ENCODE measurements around the gene CHMP1B. TPM values are rescaled to one million over a fixed set of nuclear protein-coding genes. Genes with fewer than 3 reads are reported as not detected.

The CHMP1B gene
- total and polyA plus RNA-seq, 2 donors (not counting 1 experiment from before 2014, with no cell fraction given), result 26.5 to 49.7 TPM

GRCh38 chr18:11897781-11898180 lies 46.6 kb downstream of the CHMP1B start:
- H3K4me1 ChIP-seq (ENCODE audit: control insufficient read depth, extremely low read depth, insufficient read depth, low read length), result no peaks in the 10 kb centered on the region
- H4K20me1 ChIP-seq (ENCODE audit: control insufficient read depth, extremely low read depth, insufficient read depth, low read length), result no peaks in the 10 kb centered on the region
- no peak overlapping the region for H3K4me3 ChIP-seq (replicated peaks in 1 of 4; ENCODE audit: control extremely low read depth in 1 of 4, insufficient read depth in 1 of 4, low read depth in 3 of 4, low read length in 4 of 4)
- no peak overlapping the region for H2AFZ ChIP-seq (ENCODE audit: low read length)
- no peaks in the 10 kb centered on the region for H3K79me2 ChIP-seq (ENCODE audit: control insufficient read depth, insufficient read depth, low read length)
- H3K9ac ChIP-seq (ENCODE audit: insufficient read depth, low read length), result no peak overlapping the region
- H3K27me3 ChIP-seq (ENCODE audit: control insufficient read depth, insufficient read depth, low read length), result no peaks in the 10 kb centered on the region
- no peaks in the 10 kb centered on the region for H3K9me3 ChIP-seq (ENCODE audit: control insufficient read depth, insufficient read depth, low read depth, low read length)
- no peak overlapping the region for H3K4me2 ChIP-seq (ENCODE audit: extremely low read depth, insufficient read depth, low read length)
- H3K36me3 ChIP-seq (ENCODE audit: control insufficient read depth, insufficient read depth, low read length), result peaks cover 4% of the 10 kb centered on the region
- no peak overlapping the region for H3K27ac ChIP-seq (ENCODE audit: insufficient read depth, low read length)
- DNase-seq (ENCODE audit: low read depth in 2 of 2), result no peak
- no peak for TF ChIP-seq EZH2 (IDR thresholded peaks at IDR 0.05; ENCODE audit: low read length, missing control alignments)
- TF ChIP-seq CTCF (conservative IDR thresholded peaks at IDR 0.05 in 1 of 2, IDR thresholded peaks at IDR 0.05 in 1 of 2; ENCODE audit: low read depth in 1 of 2, low read length in 2 of 2), result no peak

- no peak overlapping the region for H2AFZ ChIP-seq (ENCODE audit: low read length)
- TF ChIP-seq EZH2 (IDR thresholded peaks at IDR 0.05; ENCODE audit: low read length, missing control alignments), result no peak
- TF ChIP-seq CTCF (conservative IDR thresholded peaks at IDR 0.05 in 1 of 2, IDR thresholded peaks at IDR 0.05 in 1 of 2; ENCODE audit: low read depth in 1 of 2, low read length in 2 of 2), result no peak
- H3K9me3 ChIP-seq (ENCODE audit: control insufficient read depth, insufficient read depth, low read depth, low read length), result no peaks in the 10 kb centered on the region
Observed at GRCh38 chr18:11899063-11899462, 47.9 kb downstream of the CHMP1B start.

GRCh38 chr18:11901826-11902438 lies 50.7 kb downstream of the CHMP1B start:
- no peak for DNase-seq (ENCODE audit: low read depth in 2 of 2)
- no peak overlapping the region for H3K4me3 ChIP-seq (replicated peaks in 1 of 4; ENCODE audit: control extremely low read depth in 1 of 4, insufficient read depth in 1 of 4, low read depth in 3 of 4, low read length in 4 of 4)
- H3K27me3 ChIP-seq (ENCODE audit: control insufficient read depth, insufficient read depth, low read length), result no peaks in the 10 kb centered on the region
- TF ChIP-seq CTCF (conservative IDR thresholded peaks at IDR 0.05 in 1 of 2, IDR thresholded peaks at IDR 0.05 in 1 of 2; ENCODE audit: low read depth in 1 of 2, low read length in 2 of 2) (no peak), EZH2 (IDR thresholded peaks at IDR 0.05; ENCODE audit: low read length, missing control alignments) (no peak)
- H3K9ac ChIP-seq (ENCODE audit: insufficient read depth, low read length), result no peak overlapping the region
- no peaks in the 10 kb centered on the region for H3K79me2 ChIP-seq (ENCODE audit: control insufficient read depth, insufficient read depth, low read length)
- no peaks in the 10 kb centered on the region for H3K36me3 ChIP-seq (ENCODE audit: control insufficient read depth, insufficient read depth, low read length)
- no peaks in the 10 kb centered on the region for H3K9me3 ChIP-seq (ENCODE audit: control insufficient read depth, insufficient read depth, low read depth, low read length)
- H3K4me1 ChIP-seq (ENCODE audit: control insufficient read depth, extremely low read depth, insufficient read depth, low read length), result no peaks in the 10 kb centered on the region
- H2AFZ ChIP-seq (ENCODE audit: low read length), result no peak overlapping the region
- H4K20me1 ChIP-seq (ENCODE audit: control insufficient read depth, extremely low read depth, insufficient read depth, low read length), result no peaks in the 10 kb centered on the region
- H3K4me2 ChIP-seq (ENCODE audit: extremely low read depth, insufficient read depth, low read length), result no peak overlapping the region
- H3K27ac ChIP-seq (ENCODE audit: insufficient read depth, low read length), result no peak overlapping the region

More at GRCh38 chr18:11899063-11899462, 47.9 kb downstream of the CHMP1B start:
- Histone ChIP-seq H3K9ac (ENCODE audit: insufficient read depth, low read length) (no peak overlapping the region), H3K4me2 (ENCODE audit: extremely low read depth, insufficient read depth, low read length) (no peak overlapping the region), H3K79me2 (ENCODE audit: control insufficient read depth, insufficient read depth, low read length) (no peaks in the 10 kb centered on the region), H3K27ac (ENCODE audit: insufficient read depth, low read length) (no peak overlapping the region), H4K20me1 (ENCODE audit: control insufficient read depth, extremely low read depth, insufficient read depth, low read length) (no peaks in the 10 kb centered on the region), H3K4me1 (ENCODE audit: control insufficient read depth, extremely low read depth, insufficient read depth, low read length) (no peaks in the 10 kb centered on the region), H3K36me3 (ENCODE audit: control insufficient read depth, insufficient read depth, low read length) (peaks cover 4% of the 10 kb centered on the region), H3K4me3 (replicated peaks in 1 of 4; ENCODE audit: control extremely low read depth in 1 of 4, insufficient read depth in 1 of 4, low read depth in 3 of 4, low read length in 4 of 4) (no peak overlapping the region), H3K27me3 (ENCODE audit: control insufficient read depth, insufficient read depth, low read length) (no peaks in the 10 kb centered on the region)
- DNase-seq (ENCODE audit: low read depth in 2 of 2), result no peak
